ENCODE results near the gene C4BPA.

The C4BPA gene

DNA sequence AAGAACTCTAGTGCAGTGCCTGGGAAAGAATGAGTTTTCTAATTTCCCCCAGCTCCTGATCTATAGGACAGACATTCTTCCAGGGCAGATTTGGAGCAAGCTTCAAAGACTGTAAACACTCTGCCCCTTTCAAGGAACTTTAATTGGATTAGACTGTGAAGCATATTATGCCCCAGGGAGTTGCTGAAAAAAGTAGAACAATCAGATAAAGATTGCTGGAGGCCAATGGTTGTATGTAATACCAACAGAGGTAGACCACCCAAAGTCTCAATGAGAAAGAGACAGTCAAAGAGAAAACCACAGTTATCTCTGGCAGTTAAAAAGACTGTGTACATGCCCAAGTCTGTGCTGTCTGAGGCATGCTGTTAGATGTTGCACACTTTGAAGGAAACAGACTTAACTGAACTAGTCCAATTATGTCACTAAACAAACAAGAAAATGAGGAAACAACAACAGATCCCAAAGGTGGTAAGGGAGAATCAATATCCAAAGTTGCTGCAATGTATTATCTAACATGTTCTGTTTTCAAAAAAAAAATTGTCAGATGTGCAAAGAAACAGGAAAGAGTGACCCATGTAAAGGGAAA, 24.4 kb downstream of the C4BPA start:
- DNase-seq = no peak

DNA sequence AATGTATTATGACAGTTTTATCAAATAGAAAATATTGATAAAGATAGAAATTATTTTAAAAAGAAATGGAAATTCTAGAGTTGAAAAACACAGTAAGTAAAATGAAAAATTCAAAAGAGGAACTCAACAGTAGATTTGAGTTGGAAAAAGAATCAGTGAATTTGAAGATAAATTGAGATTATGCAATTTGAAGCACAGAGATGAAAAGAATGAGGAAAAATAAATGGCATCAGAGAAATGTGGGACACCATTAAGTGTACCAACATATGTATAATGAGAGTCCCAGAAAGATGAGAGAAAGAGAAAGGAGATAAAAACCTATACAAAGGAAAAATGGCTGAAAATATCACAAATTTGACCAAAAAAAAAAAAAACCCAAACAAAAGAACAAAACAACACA, 25.0 kb downstream of the C4BPA start:
- DNase-seq = no peak

- DNase-seq = no peak
Observed at GRCh38 chr1:207130252-207131036, 26.4 kb downstream of the C4BPA start.

GRCh38 chr1:207131163-207131562, 27.1 kb downstream of the C4BPA start:
- DNase-seq = no peak

DNA sequence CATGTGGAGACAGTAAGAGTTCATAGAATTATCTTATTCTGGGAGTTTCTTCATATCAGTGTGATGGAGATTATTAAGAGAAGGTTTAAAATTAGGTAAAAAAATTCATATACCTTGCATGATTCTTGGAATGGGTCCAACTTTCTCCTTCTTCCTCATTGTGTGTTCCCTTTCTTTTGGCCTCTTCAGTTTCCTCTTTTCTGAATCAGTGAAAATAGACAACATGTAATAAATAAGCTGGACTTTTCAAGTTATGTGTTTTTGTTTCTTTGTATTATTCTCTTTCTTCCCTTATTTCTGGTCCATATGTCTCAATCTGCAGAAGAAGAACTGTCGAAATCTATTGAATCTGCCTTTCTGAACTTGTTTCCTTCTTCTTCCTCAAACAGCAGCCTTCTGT, 30.5 kb downstream of the C4BPA start:
- DNase-seq = no peak

- DNase-seq = no peak
Observed at GRCh38 chr1:207139616-207140015, 35.6 kb downstream of the C4BPA start.

DNA sequence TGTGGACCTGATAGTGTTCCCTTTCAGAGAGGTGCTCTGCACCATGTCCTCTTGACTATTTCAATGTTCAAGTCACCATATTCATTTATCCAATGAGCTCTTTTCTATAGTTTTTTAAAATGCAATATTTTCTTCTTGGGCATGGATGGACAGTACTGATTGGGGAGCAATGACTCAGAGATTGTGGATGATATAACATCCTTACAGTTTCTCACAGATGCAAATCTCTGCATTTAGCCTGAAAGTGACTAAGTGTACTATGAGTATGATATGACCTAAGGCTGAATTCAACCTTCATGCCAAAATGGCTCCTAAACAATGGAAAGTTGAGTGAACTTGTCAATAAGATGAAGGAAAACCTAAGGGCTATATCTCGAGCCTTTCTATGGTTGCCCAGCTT, 36.5 kb downstream of the C4BPA start:
- no peak for DNase-seq

- no peak for DNase-seq
Observed at GRCh38 chr1:207145401-207146058, 41.5 kb downstream of the C4BPA start.

DNA sequence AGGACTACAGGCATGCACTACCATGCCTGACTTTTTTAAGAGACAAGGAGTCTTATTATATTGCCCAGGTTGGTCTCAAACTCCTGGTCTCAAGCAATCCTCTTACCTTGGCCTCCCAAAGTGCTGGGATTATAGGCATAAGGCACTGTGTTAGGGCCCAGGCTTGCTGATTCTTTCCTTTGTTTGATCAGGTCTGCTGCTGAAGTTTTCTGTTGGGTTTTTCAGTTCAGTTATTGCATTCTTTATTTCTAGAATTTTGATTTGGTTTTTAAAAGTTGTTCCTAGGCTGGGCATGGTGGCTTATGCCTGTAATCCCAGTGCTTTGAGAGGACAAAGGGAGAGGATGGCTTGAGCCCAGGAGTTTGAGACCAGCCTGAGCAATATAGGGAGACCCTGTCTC, 47.9 kb downstream of the C4BPA start:
- DNase-seq = no peak

DNA sequence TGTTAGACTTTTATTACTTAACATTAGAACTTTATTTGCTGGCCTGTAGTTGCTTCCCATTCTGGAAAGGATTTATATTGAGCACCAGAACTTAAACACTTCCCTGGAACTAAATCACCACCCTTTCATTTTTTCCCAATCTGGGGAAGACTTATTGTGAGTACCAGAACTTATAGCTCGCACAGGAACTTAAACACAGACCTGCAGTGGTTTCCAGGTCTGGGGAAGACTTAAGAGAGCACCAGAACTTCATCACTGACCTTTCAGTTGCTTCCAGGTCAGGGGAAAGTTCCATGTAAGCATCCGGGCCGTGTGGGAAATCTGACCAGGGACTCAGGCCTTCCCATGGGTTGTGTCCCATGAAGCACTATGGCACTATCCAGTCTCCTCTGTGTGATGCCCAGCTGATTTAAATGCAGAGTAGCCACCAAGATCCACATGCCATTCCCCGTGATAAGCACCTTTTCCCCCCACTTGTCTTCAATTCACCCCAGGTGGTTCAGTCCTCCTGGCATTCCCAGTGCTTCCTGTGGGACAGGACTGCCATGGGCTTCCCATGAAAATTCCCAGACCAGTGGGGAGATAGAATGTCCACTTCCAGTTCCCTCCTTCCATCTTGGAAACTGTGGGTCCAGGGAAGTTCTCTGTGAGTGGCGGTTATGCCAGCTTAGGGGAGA, 48.9 kb downstream of the C4BPA start:
- DNase-seq = no peak

DNA sequence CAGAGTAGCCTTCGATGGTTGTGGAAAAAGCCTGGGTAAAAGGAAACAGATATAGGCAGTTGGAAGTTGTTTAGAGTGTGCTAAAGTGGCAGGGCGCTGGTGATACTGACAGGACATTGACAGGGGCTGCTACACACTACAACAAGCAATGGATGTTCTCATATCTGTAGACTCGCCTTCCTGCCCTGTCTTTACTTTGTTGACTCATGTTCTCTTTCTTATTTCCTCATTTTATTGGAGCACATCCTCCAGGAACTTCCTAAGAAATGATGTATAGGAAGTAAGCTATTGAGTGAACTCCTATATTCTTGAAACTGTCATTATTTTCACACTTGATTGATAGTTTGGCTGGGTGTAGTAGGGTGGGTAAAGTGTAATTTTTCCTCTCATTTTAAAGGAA, 51.0 kb downstream of the C4BPA start:
- no peak for DNase-seq

- no peak for DNase-seq
Observed at GRCh38 chr1:207156095-207156494, 52.1 kb downstream of the C4BPA start.

DNA sequence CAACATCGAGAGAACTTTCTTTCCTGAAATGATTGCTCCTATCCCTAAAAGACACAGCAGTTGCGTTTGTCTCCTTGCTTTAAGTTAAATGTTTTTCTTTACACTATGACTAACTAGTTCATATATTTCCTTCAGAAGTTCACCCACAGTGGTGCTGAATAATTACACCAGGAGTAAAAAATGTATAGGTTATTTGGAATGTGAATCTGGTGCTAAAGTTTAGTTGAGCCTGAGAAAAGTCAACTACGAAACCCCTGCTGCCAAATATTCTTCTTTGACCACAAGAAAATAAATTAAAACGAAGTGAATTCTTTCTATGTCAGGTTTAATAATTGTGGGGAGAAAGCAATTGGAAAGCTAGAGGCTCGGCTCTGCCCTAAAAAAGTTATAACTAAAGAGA, 52.8 kb downstream of the C4BPA start:
- DNase-seq = no peak

DNA sequence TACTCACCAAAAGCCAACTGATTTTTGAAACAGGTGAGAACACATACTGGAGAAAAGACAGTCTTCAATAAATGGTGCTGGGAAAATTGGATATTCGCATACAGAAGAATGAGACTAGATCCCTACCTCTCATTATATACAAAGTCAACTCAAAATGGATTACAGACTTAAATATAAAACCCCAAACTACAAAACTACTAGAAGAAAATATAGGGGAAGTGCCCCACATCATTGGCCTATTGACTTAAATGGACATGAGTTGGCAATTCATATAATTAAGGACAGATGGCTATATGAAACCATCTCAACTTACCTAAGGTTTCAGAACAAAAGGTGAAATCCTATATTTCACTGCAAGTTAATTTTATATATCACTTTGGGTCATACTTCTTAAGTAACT, 60.1 kb downstream of the C4BPA start:
- no peak for DNase-seq

GRCh38 chr1:207172321-207172720, 68.3 kb downstream of the C4BPA start:
- no peak for DNase-seq

DNA sequence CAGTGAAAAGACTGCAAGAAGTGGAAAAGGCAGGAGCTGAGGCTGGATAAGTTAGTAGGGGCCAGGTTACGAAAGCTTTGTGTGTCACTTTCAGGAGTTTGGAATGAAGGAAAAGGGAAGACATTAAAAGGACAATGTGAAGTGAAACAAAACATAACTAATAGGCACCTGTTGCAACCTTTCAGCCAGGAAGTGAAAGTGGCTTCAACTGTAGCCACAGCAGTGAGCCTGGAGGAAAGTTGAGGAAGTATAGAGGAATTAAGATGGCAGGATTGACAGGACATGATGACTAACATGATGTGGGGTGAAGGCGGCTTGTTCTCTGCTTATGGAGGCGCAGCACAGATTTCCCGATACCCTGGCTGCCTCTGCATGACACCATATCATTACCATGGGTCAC, 68.9 kb downstream of the C4BPA start:
- DNase-seq = no peak

GRCh38 chr1:207173396-207173795, 69.4 kb downstream of the C4BPA start:
- DNase-seq = no peak

DNA sequence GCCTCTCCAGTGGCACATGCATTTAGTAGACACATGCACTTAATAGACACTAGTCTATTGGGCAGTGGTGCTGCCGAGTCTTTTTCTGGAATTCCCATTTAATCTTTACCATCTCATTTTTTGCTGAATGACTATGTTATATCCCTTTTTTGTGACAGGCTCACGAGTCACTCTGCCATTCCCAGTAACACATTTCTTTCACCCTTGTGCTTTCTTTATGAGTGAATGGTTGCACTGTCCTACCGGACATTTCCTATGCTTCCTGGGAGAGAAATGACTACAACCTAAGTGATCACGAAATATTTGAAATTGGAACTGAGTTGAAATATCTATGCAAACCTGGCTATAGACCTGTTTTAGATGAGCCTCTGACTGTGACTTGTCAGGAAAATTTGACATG, 70.9 kb downstream of the C4BPA start:
- no peak for DNase-seq

DNA sequence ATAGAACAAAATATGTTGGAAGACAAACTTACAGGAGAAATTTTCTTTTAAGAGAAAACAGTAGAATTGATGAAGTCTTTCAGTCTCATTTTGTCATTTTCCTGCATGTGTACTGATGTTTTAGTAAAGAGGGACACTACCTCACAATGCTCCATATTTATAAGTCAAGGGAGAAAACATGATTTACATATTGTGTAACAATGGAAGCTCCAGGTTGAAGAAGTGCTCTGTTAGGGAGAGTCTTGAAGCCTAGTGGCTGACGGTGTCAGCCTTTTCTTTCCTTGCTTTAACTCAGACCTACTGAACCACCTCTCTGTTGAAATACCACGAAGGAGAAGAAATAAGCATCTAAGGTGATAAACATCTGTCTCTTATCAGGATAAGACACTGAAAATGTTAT, 75.0 kb downstream of the C4BPA start:
- DNase-seq = no peak

- no peak for DNase-seq
Observed at GRCh38 chr1:207181847-207182246, 77.8 kb downstream of the C4BPA start.

- no peak for DNase-seq
Observed at GRCh38 chr1:207186503-207186902, 82.5 kb downstream of the C4BPA start.

- no peak for DNase-seq
Observed at GRCh38 chr1:207188901-207189300, 84.9 kb downstream of the C4BPA start.

- no peak for DNase-seq
Observed at GRCh38 chr1:207191061-207191460, 87.0 kb downstream of the C4BPA start.

DNA sequence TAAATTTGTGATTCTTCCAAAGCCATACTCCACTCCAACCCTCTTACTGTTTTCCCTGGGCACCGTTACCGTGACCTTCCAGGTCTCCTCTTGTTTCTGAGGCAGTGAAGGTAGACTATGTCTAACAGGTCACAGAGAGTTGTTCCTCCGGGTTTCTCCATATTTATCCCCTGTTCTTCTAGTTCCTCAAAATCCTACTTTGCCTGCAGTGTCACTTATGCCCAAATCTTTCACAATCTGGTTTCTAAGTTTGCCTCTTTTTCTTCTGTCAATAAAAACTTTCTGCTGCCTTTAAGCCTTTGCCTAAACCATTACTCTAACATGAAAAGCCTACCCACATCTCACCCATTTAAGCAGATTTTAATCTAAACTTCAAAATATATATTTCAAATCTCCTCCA, 87.7 kb downstream of the C4BPA start:
- no peak for DNase-seq

Measured in NCI-H1436 treated with DMSO at 0.1 percent for 48 hours (cell line).